HG03139 (cell line): ENCODE results near the gene OSMR.

Experiments
- ATAC-seq: cut with Tn5 transposase; IDR thresholded peaks from one replicate; pipeline ENCODE4 v1.9.1; 2021; ENCODE audit not compliant: unreplicated experiment

OSMR gene

DNA sequence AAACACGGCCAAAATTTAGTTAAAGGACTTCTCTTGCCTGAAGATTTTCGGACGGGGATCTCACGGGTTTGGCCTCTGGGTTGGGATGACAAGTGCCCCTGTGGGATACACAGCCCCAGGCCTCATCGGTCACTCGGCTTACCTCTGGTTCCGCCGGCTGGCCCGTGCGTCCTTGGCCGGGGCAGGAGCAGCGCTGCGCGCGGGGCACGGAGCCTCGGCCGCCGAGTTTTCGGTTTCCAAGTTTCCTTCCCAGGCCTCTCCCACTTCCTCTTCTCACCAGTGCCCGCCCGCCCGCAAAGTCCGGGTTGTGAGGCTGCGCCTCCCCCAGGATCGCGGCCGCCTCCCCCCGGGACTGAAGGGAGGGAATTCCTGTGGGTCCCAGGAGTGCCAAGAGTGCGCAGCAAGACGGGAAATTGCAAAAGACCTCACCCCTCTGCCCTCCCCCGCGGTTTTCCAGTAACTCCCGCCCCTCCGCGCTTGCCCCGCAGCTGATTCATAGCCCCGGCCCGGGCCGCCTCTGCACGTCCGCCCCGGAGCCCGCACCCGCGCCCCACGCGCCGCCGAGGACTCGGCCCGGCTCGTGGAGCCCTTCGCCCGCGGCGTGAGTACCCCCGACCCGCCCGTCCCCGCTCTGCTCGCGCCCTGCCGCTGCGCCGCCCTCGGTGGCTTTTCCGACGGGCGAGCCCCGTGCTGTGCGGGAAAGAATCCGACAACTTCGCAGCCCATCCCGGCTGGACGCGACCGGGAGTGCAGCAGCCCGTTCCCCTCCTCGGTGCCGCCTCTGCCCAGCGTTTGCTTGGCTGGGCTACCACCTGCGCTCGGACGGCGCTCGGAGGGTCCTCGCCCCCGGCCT, at the start of gene OSMR:
TSS of gene OSMR (plus strand) at position 487 of the 853 bp plus-strand sequence. CDS start 23,033 bp downstream, outside the sequence.
- no peak for ATAC-seq

DNA sequence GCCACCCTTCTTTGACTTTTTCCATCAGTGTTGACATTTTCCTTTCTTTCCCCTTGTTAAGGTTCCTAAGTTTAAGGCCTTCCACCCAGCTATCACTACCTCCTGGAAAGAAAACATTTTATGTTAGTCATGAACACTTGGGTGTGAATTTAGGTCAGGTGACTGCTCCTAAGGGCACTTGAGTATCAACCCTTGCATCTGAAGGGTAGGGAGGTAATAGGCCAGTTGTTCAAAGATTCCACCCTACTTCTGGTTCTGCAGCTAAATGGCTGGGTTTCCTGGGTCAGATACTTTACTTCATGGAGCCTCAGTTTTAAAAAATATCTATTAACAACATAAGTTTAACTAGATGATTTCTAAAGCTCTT, 49.1 kb upstream of the OSMR start:
- ATAC-seq: no peak

DNA sequence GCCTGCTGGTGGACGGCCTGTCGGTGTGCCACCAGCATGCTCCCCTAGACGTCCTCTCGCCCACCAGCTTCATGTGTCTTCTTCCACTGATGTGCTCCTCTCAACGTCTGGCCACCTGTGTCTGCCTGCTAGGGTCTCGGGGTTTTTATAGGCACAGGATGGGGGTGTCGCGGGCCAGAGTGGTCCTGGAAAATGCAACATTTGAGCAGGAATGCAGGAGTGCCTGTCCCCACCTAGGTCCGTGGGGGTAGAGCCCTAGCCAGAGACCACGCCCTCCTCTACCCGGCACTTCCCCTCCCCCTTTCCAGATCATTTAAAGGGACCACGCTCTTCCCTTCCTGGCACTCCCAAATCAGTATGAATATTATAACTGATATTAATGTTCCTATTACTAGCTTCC, 48.0 kb upstream of the OSMR start:
- no peak for ATAC-seq

DNA sequence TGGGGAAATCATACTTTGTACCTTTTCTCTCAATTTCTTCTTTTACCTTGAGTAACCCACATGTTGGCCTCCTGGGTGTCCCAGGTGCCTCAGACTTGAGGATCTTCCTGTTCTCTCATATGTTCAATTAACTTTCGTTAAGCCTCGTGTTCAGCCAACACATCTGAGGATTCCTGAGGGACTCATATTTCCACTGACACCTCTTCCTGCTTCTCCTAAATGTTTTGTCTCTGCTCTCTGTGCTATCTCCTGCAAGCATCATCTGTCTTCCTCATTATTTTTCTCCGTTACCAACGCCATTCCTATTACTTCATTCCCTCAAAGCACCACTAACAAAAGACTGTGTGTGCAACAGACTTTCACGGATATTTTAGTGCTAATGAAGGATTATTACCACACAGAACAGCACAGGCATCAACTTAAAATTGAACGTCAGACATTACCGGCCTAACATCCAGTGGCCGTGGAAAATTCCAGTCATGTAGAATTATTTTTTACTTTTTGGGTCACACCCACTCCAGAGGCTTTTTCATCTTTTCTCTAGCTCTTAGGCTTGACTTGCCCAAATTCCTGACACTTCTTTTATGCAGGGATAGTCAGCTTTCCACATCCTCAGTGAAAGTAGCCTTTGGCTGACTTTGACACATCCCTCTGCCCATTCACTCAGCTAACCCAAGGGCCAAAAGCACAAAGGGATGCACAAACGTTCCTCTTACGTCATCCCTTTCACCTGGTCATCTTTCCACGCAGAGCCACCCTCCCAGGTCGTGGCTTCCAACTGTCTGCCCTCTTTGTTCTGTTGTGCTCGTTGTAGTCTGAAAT, 46.0 kb upstream of the OSMR start:
- ATAC-seq: no peak

DNA sequence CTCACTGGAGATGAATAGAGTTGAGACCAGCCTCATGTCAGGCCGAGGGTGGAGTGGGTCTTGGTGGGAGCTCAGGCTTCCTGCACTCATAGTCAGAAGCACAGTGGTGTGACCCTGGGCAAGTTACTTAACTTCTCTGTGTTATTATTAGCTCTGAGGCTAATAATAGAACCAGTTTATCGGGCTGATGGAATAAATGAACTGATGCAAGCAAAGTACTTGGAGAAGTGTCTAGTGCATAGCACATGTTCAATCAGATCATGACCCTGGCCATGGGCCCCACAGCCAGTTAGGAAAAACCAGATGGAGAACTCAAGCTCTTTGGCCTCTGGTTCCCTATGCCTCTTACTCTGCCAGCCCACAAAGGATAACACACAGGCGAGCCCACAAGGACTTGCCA, 45.3 kb upstream of the OSMR start:
- no peak for ATAC-seq

DNA sequence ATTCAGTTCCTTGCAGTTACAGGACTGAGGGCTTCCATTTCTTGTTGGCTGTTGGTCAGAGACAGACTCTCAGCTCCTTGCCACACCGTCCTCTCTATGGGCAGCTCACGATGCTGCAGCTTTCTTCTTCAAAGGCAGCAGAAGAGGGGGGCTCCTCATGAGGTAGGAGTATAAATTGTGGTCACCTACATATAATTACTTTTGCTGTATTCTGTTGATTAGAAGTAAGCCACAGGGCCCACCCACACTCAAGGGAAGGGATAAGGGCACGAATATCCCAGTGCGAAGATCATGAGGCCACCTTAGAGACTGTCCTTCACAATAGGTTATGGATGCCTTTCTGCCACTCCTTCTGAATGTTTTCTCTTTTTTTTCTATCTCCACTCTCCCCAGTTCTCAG, 43.7 kb upstream of the OSMR start:
- no peak for ATAC-seq

DNA sequence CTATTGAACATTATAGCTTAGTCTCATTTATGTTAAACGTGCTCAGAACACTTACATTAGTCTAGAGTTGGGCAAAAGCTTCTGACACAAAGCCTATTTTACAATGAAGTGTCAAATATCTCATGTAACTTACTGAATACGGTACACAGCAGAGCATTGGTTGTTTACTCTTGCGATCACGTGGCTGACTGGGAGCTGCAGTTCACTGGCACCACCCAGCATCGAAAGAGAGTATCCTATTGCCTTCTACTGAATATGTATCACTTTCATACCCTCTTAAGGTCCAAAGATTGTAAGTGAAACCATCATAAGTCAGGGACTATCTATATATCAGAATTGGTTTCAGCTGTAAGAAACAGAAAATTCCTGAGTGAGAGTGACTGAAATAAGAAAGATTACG, 42.6 kb upstream of the OSMR start:
- ATAC-seq: no peak

DNA sequence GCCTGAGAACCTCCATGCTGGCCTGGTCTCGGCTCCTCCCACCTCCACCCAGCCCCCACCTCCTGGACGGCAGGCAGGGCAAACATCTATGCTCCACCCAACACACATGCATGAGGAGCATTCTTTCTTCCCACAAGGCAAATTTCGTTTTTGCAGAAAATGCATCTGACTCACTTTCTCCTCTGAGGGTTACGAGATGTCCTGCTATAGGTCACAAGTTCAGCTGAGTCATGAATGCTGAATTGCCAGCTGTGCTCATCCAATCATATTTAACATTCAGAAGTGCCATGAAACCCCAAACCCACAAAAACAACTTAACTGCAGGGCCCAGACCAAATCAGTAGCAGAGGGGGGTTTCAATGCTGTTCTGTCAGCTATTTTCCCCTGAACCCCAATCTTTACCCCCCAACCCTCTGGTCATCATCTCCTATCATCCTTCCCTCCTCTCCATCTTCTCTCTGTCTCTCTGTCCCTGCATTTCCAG, 39.0 kb upstream of the OSMR start:
- ATAC-seq: no peak

DNA sequence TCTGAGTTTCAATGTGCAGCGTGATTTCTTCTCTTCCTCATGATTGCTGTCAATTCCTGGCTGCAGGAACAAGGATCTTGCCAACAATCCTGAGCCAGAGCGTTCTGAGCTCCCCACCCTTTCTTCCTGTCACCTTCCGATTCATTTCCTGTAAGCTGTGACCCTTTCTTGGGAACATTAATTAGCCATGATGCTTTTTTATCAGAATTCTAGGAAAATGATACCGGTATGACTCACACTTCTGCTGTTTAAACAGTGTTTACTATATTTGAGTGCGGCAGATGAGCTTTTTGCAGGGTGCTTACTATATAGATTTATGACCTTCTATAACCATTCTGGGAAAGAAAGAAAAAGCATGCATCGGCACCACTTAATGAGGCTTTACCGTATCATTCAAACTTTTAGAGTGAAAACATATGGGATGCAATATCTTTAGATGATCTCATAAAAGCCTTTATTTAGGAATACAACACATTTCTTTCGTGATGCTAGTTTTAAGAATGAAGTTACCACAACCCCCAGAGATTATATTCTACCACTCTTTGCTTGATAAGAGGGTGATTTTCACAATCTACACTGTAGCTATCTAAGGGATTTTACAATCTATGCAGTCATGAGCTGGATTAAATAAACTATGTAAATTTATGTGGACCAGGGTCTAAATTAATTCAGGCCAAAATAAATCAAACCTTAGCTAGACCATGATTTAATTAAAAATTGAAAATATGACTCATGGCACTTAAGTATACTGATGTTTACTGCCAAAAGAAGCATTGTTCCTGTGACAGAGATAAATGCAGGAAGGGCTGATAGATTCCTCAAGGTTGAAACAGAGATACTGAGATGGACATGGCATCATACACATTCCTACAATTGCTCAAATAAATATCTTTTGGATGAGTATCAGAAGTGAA, 38.0 kb upstream of the OSMR start:
- ATAC-seq: no peak

DNA sequence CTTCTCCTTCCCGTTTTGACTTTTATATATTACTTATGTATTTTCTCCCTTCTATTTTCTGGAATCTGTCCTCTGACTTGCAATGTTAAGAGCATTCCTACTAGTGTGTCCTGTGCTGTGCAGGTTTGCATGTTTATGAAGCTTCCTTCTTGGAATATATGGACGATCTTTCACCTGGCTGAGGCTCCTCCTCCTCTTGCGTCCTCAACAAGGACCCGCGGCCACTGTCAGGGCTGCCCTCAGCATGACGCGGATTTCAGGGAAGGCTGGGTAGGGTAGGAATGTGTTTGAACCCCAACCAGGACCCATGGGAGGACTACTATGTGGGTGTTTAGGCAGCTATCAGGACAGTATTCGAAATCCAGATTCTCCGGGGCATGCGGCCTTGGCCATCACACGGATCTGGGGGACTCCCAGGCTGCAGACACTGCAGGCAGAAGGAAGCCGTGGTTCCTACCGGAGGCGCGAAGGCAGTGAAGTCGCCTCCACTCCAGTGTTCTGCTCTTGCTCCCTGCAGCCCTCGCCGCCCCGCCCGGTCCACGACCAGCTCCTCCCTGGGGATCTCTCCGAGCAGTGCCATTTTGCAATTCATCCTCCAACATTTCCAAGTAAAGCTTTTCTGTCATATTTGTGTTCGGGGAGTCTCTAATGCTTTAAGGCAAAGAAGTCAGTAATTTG, 37.0 kb upstream of the OSMR start:
- ATAC-seq: no peak

DNA sequence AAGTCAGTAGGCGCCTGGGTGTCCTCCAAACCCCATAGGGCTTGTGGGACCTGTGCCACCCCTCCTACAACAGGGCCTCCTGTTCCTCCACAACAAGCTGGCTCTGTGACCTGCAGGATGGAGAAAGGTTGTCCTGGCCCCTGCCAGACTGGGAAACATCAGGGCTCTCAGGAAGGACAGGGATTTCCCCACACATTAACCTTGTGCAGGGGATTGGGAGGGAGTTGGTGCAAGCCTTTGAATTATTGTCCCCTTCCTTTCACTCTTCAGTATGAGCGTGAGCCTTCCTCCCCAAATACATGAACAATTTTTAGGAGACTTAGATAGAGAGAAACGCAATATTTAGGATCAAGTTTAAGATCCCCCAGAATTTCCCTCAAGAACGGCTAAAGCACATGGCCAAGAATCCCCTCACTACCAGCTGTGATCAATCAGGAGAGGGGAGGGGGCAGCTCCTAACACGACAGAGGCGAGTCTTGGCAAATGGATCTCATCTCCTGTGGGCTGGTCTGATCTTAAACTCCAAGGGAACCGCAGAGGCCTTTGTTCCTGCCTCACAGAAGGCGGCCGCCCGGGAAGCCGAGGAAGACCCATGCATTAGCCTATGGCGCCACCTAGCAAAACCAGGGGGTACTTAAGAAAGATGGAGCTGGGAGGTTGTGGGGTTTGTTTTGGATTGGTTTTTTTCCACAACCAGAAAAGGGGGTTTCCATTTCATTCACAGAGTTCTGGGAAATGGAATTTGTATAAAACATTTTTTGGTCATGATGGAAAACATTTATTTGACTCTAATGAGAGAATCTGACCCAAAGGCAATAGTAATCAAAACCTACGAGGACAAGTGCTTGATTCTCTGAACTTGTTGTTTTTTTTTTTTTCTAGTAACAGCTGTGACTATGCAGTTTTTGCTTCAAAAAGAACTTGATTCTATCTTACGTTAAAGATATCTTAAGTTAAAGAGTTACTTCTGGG, 36.1 kb upstream of the OSMR start:
- ATAC-seq: no peak

DNA sequence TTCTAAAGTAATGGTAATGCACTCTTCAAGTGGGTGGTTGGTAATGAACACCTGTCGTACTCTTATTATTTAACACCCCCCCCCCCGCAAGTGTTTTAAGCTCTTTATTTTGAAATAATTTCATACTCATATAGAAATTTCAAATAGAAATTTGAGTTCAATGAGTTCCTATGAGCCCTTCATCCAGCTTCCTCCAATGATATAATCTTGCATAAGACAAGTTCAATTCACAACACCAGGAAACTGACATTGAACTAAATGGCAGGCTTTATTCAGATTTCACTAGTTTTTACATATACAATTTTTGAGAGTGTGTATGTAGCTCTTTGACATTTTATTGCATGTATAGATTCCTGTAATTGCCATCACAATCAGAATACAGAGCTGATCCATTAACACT, 30.9 kb upstream of the OSMR start:
- no peak for ATAC-seq

DNA sequence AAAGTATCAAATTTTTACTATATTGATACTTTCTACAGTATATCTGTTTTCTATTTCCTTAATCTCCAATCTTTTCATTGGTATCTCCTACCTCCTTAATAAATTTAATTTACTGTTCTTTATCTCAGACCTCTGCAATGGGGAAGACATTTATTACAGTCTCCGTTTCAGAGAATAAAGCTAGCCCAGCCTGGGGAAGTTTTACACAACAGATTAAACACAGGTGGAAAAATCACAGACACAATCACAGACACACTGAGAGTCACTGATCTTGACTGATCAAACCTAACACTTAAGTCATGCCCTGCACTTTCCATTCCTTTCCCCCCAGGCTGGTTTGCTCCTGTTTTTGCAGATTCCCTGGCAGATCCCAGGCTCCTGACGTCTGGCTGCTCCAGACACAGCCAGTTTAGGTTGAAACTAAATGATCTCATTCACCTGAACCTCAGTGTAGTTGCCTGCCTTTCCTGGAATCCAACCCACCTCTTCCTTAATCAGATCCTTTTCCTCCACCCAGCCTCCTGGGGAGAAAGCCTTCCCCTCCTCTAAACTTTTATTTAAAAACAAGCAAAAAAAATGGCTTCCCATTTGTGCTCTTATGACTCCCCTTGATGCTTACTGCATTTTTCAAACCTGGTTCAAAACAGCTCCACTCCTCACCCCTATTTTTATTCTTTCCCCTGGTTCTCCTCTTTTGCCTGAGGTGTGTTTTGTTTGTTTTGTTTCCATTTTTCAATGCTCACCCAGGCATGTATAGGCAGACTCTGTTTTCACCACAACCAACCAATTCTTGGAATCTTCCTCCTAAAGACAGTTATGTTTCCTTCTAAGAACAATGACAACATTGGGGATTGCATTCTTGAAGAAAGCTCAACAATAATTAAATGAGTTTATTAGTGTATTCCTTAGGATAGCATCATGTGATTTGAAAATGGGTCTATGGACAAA, 29.5 kb upstream of the OSMR start:
- no peak for ATAC-seq

DNA sequence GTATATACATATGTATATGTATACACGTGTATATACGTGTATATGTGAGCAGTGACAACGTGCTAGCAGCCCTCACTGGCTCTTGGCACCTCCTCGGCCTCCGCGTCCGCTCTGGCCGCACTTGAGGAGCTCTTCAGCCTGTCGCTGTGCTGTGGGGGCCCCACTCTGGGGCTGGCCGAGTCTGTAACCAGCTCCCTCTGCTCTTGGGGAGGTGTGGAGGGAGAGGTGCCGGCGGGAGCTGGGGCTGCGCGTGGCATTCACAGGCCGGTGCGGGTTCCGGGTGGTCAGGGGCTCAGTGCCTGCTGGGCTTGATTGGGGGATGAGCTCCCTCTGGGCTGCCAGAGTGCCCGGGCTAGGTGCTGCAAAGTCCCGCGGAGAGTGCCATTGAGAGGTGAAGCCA, 24.1 kb upstream of the OSMR start:
- no peak for ATAC-seq

DNA sequence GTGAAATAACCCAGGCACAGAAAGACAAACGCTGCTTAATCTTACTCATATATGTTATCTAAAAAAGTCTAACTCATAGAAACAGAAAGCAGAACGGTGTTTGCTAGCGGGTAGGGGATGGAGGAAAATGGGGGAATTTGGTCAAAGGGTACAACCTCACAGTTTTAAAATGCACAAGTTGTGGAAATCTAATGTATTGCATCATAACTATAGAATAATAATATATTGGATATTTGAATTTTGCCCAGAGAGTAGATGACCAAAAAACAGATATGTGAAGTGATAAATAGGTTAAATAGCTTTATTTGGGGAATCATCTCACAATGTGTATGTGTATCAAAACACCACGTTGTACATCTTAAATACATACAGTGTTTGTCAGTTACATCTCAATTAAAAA, 22.3 kb upstream of the OSMR start:
- no peak for ATAC-seq

DNA sequence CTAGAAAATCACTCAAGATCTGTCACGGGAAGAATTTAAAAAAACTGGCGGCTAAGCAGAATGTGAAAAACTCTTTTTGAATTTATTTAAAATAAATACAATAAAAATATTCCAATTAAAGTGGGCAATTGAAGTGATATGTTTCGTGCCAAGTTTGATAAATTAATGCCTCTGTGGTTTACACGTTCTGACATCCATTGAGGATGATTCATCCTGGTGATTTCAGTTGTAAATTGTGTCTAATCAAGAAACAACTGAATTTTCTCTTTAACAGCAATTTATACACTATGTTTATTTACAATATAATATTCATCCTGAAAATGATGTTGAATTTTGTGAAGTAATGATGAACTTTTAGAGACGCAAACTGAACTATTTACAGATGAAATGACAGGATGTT, 21.0 kb upstream of the OSMR start:
- no peak for ATAC-seq

DNA sequence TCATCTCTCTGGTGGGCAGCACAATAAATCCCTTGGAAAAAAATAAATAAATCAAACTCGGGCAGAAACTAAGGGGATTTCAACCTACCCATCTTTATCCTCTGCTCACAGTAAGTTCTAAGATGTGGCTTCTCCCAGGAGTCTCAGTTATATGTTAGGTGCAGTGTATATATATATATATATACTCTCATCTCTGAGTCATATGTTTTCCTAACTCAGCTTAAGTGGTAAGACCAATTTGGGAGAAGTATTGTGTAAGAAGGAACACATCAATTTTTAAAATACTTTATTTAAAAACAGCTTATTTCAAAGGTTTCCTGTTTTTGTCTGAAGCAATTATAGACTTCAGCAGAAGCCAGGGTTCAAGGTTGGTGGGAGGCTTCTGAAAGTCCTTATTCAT, 20.3 kb upstream of the OSMR start:
- ATAC-seq: no peak

DNA sequence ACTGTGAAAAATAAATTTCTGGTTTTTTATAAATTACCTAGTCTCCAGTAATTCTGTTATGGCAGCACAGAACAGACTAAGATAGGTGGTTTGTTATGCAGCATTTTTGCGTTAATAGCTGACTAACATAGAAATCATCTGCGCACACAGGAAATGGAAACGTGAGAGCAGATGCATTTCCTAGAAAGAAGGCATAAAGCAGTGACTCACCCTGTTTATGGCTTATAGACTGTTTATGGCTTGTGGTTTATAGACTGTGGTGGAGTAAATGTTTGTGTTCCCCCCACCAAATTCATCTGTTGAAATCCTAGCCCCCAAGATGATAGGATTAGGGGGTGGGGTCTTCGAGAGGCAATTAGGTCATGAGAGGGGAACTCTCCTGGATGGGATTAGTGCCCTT, 18.3 kb upstream of the OSMR start:
- no peak for ATAC-seq
